B cell (primary cell): ENCODE data around the gene PIK3CB.

Experiments used
- CTCF ChIP-seq: fragments of 200-600 bp; IDR thresholded peaks from one replicate; pipeline ENCODE4 v1.8.0; 2022; ENCODE audit warnings: antibody characterized with exemption, mild to moderate bottlenecking
- EZH2 ChIP-seq: IDR thresholded peaks from 2 replicates; pipeline ENCODE4 v1.6.1; 2012; ENCODE audit warnings: borderline replicate concordance, low read depth, mild to moderate bottlenecking, moderate library complexity, low read length; ENCODE audit not compliant: insufficient read depth, poor library complexity, severe bottlenecking

- TF ChIP-seq CTCF = no peak
- TF ChIP-seq EZH2 = no peak
Observed at GRCh38 chr3:138812806-138813205, 21.9 kb downstream of the PIK3CB start.
